ENCODE results near the gene FGF8.

Gene FGF8

GRCh38 chr10:101752241-101752640, 23.7 kb downstream of the FGF8 start:
- no peak for DNase-seq (ENCODE audit: low read depth)
- TF ChIP-seq CTCF (IDR thresholded peaks at IDR 0.05; ENCODE audit: control insufficient read depth, insufficient read depth, low read depth, low read length, missing control alignments): no peak
- no peak overlapping the region for H3K4me3 ChIP-seq (ENCODE audit: control insufficient read depth, low read depth, low read length)

- DNase-seq (ENCODE audit: low read depth): no peak
- no peak for TF ChIP-seq CTCF (IDR thresholded peaks at IDR 0.05; ENCODE audit: control insufficient read depth, insufficient read depth, low read depth, low read length, missing control alignments)
- H3K4me3 ChIP-seq (ENCODE audit: control insufficient read depth, low read depth, low read length): no peak overlapping the region
Measured at GRCh38 chr10:101749047-101750016, 26.6 kb downstream of the FGF8 start.

GRCh38 chr10:101748496-101748895, 27.4 kb downstream of the FGF8 start:
- no peak overlapping the region for H3K4me3 ChIP-seq (ENCODE audit: control insufficient read depth, low read depth, low read length)
- no peak for TF ChIP-seq CTCF (IDR thresholded peaks at IDR 0.05; ENCODE audit: control insufficient read depth, insufficient read depth, low read depth, low read length, missing control alignments)
- DNase-seq (ENCODE audit: low read depth): no peak

GRCh38 chr10:101745074-101745696, 30.7 kb downstream of the FGF8 start:
- no peak overlapping the region for H3K4me3 ChIP-seq (ENCODE audit: control insufficient read depth, low read depth, low read length)
- TF ChIP-seq CTCF (IDR thresholded peaks at IDR 0.05; ENCODE audit: control insufficient read depth, insufficient read depth, low read depth, low read length, missing control alignments): no peak
- no peak for DNase-seq (ENCODE audit: low read depth)

- DNase-seq (ENCODE audit: low read depth): no peak
- H3K4me3 ChIP-seq (ENCODE audit: control insufficient read depth, low read depth, low read length): no peak overlapping the region
- no peak for TF ChIP-seq CTCF (IDR thresholded peaks at IDR 0.05; ENCODE audit: control insufficient read depth, insufficient read depth, low read depth, low read length, missing control alignments)
Measured at GRCh38 chr10:101744267-101744666, 31.6 kb downstream of the FGF8 start.

GRCh38 chr10:101741938-101742337, 34.0 kb downstream of the FGF8 start:
- DNase-seq (ENCODE audit: low read depth): no peak
- TF ChIP-seq CTCF (IDR thresholded peaks at IDR 0.05; ENCODE audit: control insufficient read depth, insufficient read depth, low read depth, low read length, missing control alignments): no peak
- no peak overlapping the region for H3K4me3 ChIP-seq (ENCODE audit: control insufficient read depth, low read depth, low read length)
